Stimulated activated CD4-positive, alpha-beta T cell treated with anti-CD3 and anti-CD28 coated beads, Interleukin-4, amount 100 ng/mL, for 1 hour (primary cell): ENCODE measurements around the gene SMARCA4.
"Not testable (repeated sequence)": the region's sequence is repeated elsewhere in the genome, so short reads cannot be mapped to it uniquely, and the experiment has no call there.

Experiments
- DNase-seq: peaks from one replicate; pipeline ENCODE4 v3.0.0-alpha.2; 2020

The SMARCA4 gene

GRCh38 chr19:11041194-11041593 lies 80.4 kb downstream of the SMARCA4 start:
- no peak for DNase-seq

- DNase-seq = no peak
Measured at GRCh38 chr19:11041966-11042627, 81.3 kb downstream of the SMARCA4 start.

- DNase-seq = no peak
Measured at GRCh38 chr19:11044431-11044830, 83.6 kb downstream of the SMARCA4 start.

GRCh38 chr19:11045536-11045935 lies 84.7 kb downstream of the SMARCA4 start:
- no peak for DNase-seq

- DNase-seq = no peak
Measured at GRCh38 chr19:11046605-11047354, 86.0 kb downstream of the SMARCA4 start.

GRCh38 chr19:11047866-11048265 lies 87.0 kb downstream of the SMARCA4 start:
- DNase-seq = no peak

GRCh38 chr19:11050323-11051114 lies 89.7 kb downstream of the SMARCA4 start:
- no peak for DNase-seq

GRCh38 chr19:11053817-11054195 lies 93.0 kb downstream of the SMARCA4 start:
- DNase-seq = no peak

- no peak for DNase-seq
Measured at GRCh38 chr19:11054200-11054599, 93.4 kb downstream of the SMARCA4 start.

GRCh38 chr19:11054628-11055027 lies 93.8 kb downstream of the SMARCA4 start:
- no peak for DNase-seq

GRCh38 chr19:11058246-11059030 lies 97.6 kb downstream of the SMARCA4 start:
- DNase-seq = no peak

- DNase-seq = no peak
Measured at GRCh38 chr19:11059511-11060358, 98.9 kb downstream of the SMARCA4 start.

- no peak for DNase-seq
Measured at GRCh38 chr19:11061952-11062351, 101.1 kb downstream of the SMARCA4 start.

- no peak for DNase-seq
Measured at GRCh38 chr19:11063434-11063833, 102.6 kb downstream of the SMARCA4 start.

- DNase-seq = no peak
Measured at GRCh38 chr19:11064831-11065303, 104.0 kb downstream of the SMARCA4 start.

- no peak for DNase-seq
Measured at GRCh38 chr19:11066326-11066725, 105.5 kb downstream of the SMARCA4 start.

GRCh38 chr19:11067356-11068113 lies 106.7 kb downstream of the SMARCA4 start:
- DNase-seq = no peak

- no peak for DNase-seq
Measured at GRCh38 chr19:11069561-11069960, 108.7 kb downstream of the SMARCA4 start.

- DNase-seq = no peak
Measured at GRCh38 chr19:11070123-11070522, 109.3 kb downstream of the SMARCA4 start.

- DNase-seq = no peak
Measured at GRCh38 chr19:11073568-11073967, 112.7 kb downstream of the SMARCA4 start.

- DNase-seq = not testable (repeated sequence)
Measured at GRCh38 chr19:11076792-11077191, 116.0 kb downstream of the SMARCA4 start.
